GM04503 (cell line): ENCODE data around the gene NPR2.

ENCODE experiments used
- DNase-seq: peaks from one replicate; pipeline ENCODE4 v3.0.0-alpha.2; 2012; ENCODE audit warnings: low read depth

NPR2 gene

DNA sequence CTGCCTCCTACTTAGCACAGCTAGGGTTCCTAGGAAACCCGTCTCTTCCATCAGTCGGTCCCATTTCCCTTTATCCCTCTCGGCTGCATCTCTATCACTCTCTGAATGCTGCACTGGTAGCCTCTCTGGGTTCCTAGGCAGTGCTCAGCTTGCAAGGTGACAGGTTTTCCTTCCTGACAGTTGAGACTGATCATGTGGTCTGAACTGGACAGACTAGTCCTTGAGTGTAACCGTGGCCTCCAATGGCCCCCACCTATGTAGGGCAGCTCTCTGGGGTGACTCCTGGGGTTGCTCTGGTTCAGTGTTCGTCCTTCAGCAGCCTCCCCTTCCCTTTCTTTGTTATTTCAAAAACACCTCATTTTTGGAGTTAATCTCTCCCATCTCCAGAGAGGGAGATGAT, 41.4 kb downstream of the NPR2 start:
- no peak for DNase-seq

- DNase-seq, result no peak
Measured at GRCh38 chr9:35834260-35835215, 43.1 kb downstream of the NPR2 start.

GRCh38 chr9:35835216-35835632, 43.8 kb downstream of the NPR2 start:
- no peak for DNase-seq

DNA sequence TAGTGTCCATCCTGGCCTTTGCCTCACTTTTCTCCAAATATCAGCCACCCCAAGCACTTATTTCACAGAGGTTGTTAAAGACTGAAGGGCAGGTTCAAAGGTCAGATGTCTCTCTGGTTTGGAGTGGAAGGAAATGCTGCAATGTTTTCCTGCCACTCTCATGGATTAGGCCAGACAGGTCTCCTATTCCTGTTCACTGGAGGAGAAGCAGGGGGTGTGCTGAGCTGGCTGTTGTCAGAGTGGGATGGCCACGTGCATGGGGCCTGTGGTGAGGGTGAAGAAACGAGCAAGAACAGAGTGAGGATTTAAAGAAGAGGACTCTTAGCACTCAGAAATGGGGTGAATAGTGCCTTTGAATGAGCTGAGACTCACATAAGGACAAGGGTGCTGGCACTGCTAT, 44.4 kb downstream of the NPR2 start:
- DNase-seq, result no peak

DNA sequence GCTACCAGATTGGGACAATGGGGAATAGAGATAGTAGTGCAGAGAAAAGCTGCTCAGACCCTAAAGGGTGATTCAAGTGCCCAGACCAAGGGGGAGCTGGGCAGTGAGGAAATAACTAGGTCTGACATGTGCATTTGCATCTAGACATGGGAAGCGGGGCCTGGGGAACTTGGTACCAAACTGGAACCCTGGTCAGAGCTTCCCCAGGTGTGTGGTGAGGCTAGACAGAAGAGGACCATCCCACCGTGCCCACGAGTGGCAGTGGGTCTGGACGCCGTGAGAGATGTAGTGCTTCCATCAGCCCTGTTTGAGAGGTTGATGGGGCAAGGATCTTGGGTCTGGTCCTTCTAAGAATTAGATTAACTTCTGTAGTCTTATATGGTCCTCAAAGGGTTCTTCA, 45.2 kb downstream of the NPR2 start:
- no peak for DNase-seq

GRCh38 chr9:35839926-35840325, 48.5 kb downstream of the NPR2 start:
- DNase-seq, result no peak

DNA sequence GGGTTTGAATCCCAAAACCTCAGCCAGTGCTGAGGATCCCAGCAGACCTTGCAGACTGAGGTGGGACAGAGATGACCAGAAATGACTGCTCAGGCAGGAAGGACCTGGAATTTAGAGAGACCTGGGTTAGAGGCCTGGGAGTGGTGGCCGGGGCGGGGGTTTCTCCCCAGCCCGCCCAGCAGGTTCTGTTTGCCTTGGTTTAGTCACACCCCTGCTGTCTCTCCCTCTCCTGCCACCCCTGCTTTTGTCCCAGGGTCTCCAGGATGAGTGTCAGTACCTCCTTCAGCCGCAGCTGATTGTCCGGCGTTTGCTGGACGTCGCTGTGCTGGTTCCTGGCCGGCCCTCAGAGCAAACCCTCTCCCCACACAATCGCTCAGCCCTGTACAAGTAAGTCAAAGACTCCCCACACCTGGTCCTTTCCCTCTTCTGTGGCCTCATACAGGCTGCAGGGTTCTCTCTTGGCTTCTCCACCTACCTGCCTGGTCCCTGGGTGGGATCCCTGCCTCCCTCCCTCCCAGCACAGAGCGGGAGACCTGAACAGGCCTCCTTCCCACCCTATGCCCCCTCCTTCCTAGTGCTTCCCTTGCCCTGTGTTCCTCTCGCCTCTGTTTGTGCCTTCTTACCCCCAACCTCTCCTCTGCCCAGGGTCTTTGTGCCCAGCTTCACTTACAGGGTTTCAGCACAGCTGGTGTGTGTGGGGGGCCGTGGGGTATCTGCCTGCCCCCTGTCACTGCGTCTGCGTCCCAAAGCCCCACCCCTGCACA, 49.7 kb downstream of the NPR2 start:
- no peak for DNase-seq

- DNase-seq, result no peak
Measured at GRCh38 chr9:35841645-35841900, 50.2 kb downstream of the NPR2 start.

DNA sequence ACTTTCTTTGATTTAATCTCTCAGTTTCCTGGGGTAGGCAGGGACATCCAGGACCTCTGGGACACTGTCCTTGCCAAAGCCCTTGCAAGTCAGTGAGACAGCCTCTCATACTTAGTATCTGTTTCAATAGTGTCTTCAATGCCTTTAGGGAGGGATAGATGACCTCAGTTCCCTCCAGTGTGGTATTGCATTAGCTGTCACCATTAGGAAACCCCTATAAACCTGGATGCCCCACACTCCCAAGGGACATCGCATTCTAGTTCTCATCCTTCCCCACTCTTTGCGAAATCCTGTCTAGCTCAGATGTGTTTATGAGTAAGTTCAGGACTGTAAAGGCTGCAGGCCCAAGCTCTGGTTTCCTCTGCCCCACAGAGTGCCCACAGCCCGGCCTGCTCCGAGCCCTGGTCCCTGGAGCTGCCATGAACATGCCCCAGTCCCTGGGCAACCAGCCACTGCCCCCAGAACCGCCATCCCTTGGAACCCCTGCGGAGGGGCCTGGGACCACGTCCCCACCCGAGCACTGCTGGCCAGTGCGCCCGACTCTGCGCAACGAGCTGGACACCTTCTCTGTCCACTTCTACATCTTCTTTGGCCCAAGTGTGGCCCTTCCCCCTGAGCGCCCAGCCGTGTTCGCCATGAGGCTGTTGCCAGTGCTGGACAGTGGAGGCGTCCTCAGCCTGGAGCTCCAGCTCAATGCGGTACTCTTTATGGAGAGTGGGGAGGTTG, 50.8 kb downstream of the NPR2 start:
- DNase-seq, result no peak

DNA sequence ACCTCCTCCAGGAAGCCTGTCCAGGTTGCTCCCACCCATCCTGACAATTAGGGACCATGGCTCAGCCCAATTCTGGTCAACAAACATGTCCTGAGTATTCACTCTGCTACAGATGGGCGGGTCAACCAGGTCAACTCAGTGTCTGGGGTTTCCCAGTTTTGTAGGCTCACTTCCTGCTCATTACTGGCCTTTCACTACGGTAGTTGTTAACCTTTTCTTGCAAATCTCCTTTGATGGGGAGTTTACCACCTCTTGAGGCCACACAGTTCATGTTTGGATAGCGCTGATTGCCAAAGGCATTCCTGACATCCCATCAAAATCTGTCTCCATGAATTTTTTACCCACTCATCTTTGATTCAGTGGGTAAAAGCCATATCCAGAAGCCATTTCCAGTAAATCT, 51.4 kb downstream of the NPR2 start:
- no peak for DNase-seq

DNA sequence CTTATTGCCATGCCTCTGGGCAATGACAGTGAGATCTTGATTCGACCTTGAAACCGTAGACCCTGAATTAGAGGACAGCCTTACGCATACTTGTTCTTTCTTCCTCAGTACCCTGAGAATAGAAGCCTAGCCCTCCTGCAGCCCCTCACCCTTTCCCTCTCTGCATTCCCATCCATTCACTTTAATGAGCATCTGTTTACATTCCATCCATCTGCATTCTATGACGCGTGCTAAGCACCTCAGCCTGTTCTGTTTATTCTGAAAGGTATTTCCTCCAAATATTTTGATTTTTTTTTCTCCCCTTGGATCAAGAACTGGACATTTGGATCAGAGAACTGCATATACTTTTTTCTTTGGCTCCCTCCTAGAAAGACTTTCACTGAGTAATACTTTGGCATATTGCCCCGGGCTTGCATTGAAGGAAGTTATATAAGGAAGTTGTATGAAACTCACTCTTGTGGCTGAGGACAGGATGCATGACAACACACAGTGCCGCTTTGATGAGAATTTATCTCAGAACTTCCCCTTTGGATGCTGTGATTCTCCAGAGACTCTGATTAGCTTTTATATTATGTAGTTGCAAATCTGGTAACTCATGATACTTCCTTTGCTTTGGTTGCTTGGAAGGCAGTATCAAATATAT, 53.4 kb downstream of the NPR2 start:
- DNase-seq, result peak; percentile 64

- no peak for DNase-seq
Measured at GRCh38 chr9:35845824-35846771, 54.7 kb downstream of the NPR2 start.

GRCh38 chr9:35847792-35848572, 56.6 kb downstream of the NPR2 start:
- peak; percentile 75 for DNase-seq

DNA sequence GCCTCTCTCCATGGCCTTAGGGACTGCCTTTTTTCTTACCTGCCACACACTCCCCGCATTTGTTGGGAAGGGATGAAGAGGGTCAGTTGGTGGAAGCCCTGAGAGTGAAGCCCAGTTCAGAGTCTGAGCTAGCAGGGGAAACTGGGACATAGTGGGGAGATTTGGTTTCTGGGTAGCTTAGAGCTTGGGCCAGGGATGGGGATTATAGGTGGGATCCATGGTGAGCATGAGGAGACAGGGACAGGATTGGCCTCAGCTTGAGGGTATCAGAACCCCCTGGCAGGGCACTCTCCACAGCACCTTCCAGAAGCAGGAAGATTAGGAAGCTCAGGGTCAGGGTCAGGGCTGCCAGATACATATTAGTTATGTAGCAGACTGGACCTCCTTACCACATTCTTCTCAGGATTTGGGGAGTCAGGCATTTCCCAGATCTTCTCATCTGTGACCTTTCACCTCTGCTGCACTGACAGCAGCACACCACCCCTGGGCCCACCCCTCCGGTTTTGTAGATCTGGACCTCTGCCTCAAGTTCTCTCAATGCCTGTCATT, 61.0 kb downstream of the NPR2 start:
- DNase-seq, result no peak

GRCh38 chr9:35852876-35853865, 61.8 kb downstream of the NPR2 start:
- DNase-seq, result no peak

DNA sequence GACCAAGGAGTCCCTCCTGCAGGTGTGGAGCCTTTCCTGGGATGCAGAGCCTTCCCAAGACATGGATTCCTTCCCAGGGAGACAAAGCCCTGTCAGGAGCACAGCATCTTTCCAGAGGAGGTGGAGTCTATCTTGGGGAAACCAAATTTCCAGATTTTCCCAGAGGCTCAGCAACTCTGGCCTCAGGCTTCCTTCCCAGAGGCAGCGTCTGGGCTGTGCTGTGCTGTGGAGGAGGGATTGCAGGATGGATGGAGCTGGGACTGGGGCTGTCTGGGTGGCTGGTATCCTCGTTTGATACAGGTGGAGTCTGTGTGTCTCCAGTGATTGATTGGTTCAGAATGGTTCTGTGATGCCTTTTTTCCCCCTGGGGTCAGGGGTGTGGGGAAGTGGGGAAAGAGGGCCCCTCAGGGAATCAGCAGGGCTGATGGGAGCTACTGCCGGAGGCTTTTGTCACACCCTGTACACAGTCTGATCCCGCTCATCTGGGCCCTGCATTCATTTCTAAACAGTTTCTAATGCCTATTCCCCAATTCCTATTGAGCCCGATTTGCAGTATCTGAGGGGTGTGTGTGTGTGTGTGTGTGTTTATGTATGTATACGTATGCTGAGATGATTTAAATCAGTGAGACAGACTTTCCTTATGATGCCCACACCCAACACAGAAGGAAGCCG, 62.8 kb downstream of the NPR2 start:
- DNase-seq, result no peak

- no peak for DNase-seq
Measured at GRCh38 chr9:35856206-35856605, 64.8 kb downstream of the NPR2 start.

DNA sequence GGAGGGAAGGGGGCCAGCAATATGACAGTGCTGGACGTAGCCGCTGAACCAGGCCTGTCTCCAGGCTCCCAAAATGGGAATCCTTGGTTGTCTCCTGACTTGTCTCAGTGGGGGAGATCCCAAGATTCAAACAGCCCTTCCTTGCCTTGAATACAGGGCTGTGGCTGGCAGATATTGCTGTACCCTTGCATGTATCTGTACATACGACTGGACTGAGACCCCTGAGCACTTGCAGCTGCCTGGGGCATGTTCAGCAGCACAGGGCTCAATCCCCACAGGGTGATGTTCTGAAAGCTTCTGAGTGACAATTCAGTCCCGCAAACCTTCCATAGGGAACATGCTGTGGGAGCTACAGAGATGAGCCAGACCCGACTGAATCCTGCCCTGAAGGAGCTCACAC, 65.5 kb downstream of the NPR2 start:
- no peak for DNase-seq
